ENCODE data around the gene ABCA1. TPM values are rescaled to one million over a fixed set of nuclear protein-coding genes. Genes with fewer than 3 reads are reported as not detected.
A peak's percentile ranks its signal among the peaks of the same experiment; 100 is the strongest.

The ABCA1 gene
- total RNA-seq, 1 donor from 2014 or later: 1.3 TPM

DNA sequence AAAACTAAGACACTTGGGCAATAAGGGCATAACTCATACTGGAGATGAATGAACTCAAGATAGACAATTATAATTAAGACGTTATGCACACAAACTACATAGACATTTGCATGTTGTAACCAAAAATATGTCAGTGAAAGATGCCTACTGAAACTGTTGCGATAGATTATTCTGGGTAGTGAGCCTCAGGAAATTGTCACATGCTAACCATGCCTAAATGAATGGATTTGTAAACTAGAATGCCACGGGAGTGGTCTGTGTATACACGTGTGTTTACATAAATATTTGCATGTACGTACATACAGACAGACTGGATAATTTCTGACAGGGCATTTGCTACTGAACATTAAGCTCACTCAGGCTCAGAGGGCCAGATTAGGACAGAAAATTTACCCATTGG, 162.8 kb downstream of the ABCA1 start:
- H3K36me3 Mint-ChIP-seq (ENCODE audit: low read depth): peaks cover 4% of the 10 kb centered on the region
- no peaks in the 10 kb centered on the region for H3K9me3 Mint-ChIP-seq
- peak overlapping the region; percentile 91 for H3K4me3 Mint-ChIP-seq
- no peak for DNase-seq (ENCODE audit: low spot score)
- intact Hi-C loops (cut with micrococcal nuclease): loop anchor here (10.0 kb wide), 1 partner anchor 160 kb away; the partner anchor contains the start of gene ABCA1
- H3K27ac Mint-ChIP-seq: no peak overlapping the region
- peaks cover 8% of the 10 kb centered on the region for H3K4me1 Mint-ChIP-seq (ENCODE audit: low read depth)
- peaks cover 10% of the 10 kb centered on the region for H3K27me3 Mint-ChIP-seq (ENCODE audit: insufficient read depth)

DNA sequence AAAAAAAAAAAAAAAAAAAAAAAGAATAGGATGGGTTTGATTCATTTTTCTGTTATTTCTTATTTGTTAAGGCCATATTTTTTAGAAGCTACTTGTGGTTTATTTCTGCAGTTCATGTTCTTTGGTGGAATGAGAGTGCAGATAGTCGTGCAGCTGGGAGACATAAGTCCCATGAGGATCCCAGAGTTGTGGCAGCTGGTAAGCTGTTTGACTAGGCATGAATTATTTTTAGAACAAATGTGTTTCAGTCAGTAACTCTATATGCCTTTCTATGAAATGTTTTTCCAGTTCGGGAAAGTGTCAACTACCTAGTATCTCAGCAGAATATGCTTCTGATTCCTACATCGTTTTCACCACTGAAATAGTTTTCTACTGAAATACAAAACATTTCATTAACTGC, 169.0 kb downstream of the ABCA1 start:
- H3K27ac Mint-ChIP-seq: no peak overlapping the region
- H3K27me3 Mint-ChIP-seq (ENCODE audit: insufficient read depth): peaks cover 4% of the 10 kb centered on the region
- intact Hi-C loops (cut with micrococcal nuclease): no loop called here
- no peak overlapping the region for H3K4me3 Mint-ChIP-seq
- no peaks in the 10 kb centered on the region for H3K9me3 Mint-ChIP-seq
- H3K4me1 Mint-ChIP-seq (ENCODE audit: low read depth): peaks cover 8% of the 10 kb centered on the region
- DNase-seq (ENCODE audit: low spot score): no peak
- peaks cover 8% of the 10 kb centered on the region for H3K36me3 Mint-ChIP-seq (ENCODE audit: low read depth)

DNA sequence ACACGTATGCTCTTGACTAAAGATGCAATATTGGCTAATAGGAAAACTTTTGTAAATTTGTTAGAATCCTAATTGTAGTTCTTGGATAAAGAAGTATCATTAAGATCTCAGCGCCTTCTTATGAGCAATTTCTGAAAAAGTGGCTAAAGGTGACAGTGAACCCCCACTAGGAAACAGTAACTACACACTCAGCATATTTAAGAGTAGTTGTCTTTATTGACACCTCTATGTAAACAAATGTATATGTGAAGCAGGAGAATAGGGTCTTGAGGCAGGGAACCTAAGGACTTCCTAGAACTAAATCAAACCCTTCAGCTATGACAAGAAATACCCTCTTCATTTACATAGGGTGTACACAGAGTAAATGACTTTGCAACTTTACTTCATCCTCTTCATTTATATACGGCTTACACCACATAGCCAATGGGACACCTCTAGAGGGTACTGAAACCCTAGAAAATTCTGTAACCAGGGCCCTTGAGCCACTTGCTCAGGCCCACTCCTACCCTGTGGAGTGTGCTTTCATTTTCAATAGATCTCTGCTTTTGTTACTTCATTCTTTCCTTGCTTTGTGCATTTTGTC, 177.7 kb downstream of the ABCA1 start:
- intact Hi-C loops (cut with micrococcal nuclease): no loop called here
- no peak overlapping the region for H3K4me3 Mint-ChIP-seq

DNA sequence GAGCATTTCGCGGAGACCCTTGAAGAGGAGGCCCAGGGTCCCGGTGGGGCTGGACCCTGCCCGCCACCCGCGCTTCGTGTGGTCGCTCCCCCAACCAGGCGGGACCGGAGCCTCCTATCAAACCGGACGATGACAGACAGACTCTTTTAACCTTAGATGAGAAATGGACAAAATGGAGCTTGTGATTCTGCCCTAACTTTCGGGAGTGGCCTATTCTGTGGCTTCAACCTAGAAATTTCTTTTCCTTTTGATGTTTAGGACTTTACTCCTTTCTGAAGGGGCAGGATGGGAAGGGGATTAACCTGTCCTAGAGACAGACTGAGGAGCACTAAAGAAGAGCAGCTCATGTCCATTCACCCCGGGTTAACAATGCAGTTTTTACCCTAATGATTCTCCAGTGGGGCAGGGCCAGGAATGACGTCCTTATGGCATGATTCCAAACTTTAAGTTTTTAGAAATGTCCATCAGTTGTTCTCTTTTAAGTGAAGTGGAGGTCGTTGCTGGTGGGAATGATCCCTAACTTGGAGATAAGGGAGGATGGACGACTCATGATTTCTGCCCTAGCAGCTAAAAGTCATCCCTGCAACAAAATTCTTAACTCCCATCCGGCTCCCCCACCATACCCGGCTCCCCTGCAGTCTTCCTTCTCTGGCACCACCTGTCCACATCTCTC, 179.5 kb downstream of the ABCA1 start:
- H3K36me3 Mint-ChIP-seq (ENCODE audit: low read depth): peaks cover 16% of the 10 kb centered on the region
- peaks cover 2% of the 10 kb centered on the region for H3K27me3 Mint-ChIP-seq (ENCODE audit: insufficient read depth)
- H3K4me1 Mint-ChIP-seq (ENCODE audit: low read depth): peaks cover 41% of the 10 kb centered on the region
- peak overlapping the region; percentile 94 for H3K4me3 Mint-ChIP-seq
- intact Hi-C loops (cut with micrococcal nuclease): loop anchor here (1.0 to 5.0 kb wide), 2 partner anchors 220 to 809 kb away; partner anchors contain the start of gene FKTN
- DNase-seq (ENCODE audit: low spot score): no peak
- peak overlapping the region; percentile 98 for H3K27ac Mint-ChIP-seq
- no peaks in the 10 kb centered on the region for H3K9me3 Mint-ChIP-seq

More for the DNA sequence above, 177.7 kb downstream of the ABCA1 start:
- Mint-ChIP-seq H3K27me3 (ENCODE audit: insufficient read depth) (peaks cover 2% of the 10 kb centered on the region), H3K27ac (no peak overlapping the region), H3K9me3 (no peaks in the 10 kb centered on the region), H3K36me3 (ENCODE audit: low read depth) (peaks cover 22% of the 10 kb centered on the region), H3K4me1 (ENCODE audit: low read depth) (peaks cover 41% of the 10 kb centered on the region)
- DNase-seq (ENCODE audit: low spot score): no peak

DNA sequence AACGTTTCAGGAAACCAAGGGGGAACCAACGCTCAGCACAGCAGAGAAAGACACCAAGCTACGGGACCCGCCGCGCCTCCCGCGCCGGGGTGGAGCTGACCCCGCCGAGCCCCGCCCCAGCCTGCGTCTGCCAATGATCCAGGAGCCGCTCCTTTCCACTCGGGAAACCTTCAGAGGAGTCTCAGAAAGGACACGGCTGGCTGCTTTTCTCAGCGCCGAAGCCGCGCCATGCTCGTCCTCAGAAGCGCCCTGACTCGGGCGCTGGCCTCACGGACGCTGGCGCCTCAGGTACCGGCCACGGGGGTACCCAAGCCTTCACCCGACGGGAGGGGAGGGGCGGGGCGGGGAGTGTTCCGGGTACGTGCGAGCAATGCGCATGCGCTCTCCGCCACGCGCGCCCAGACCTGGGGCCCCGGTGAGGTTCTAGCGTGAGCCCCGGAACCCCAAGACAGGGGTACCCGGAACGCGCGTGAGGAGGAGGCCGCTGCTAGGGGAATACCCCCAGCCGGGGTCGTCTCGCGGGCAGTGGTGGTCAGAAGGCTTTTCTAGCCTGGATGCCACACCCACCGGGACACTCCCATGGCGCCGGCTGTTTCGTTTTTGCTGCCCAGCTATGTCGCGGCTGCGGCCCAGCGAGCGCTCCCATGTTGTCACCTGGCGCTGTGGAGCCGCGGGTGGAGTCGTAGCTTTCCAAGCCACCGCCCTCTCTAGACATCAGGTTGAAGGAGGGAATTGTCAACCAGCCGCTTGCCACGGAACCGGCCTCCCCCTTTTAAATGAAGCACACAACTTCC, 180.2 kb downstream of the ABCA1 start, which contains the start of gene NIPSNAP3A:
NIPSNAP3A (plus strand) TSS at position 119 of the 794 bp plus-strand sequence; CDS start at position 229, 110 bp downstream.
- Mint-ChIP-seq H3K27ac (peak within 1 kb of the TSS; percentile 98), H3K4me3 (peak within 1 kb of the TSS; percentile 94), H3K4me1 (ENCODE audit: low read depth) (peaks cover 46% of the 10 kb centered on the region), H3K9me3 (no peaks in the 10 kb centered on the region), H3K36me3 (ENCODE audit: low read depth) (peaks cover 14% of the 10 kb centered on the region), H3K27me3 (ENCODE audit: insufficient read depth) (peaks cover 2% of the 10 kb centered on the region)
- intact Hi-C loops (cut with micrococcal nuclease): loop anchor here (1.0 to 5.0 kb wide), 7 partner anchors 17 to 947 kb away; partner anchors contain the start of genes FKTN, NIPSNAP3B, SLC44A1 and SMC2
- peak; percentile 85 for DNase-seq (ENCODE audit: low spot score)

DNA sequence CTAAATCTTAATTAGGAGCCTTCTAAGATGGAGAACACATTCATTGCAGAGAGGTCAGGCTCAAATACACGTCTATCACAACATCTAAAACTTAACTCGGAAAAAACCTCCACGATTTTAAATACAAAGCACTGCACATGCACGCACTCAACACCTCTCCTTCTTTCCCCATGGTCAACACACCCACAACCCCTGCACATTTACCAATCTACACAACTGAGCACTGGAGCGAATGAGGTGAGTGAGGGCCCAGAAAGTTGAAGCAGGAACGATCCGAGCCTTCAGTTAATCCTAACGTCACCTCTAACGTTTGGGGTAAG, 180.8 kb downstream of the ABCA1 start:
- H3K27ac Mint-ChIP-seq: peak overlapping the region; percentile 98
- H3K36me3 Mint-ChIP-seq (ENCODE audit: low read depth): peaks cover 10% of the 10 kb centered on the region
- intact Hi-C loops (cut with micrococcal nuclease): loop anchor here (1.0 to 5.0 kb wide), 6 partner anchors 17 to 948 kb away; partner anchors contain the start of genes FKTN, NIPSNAP3B, SLC44A1 and SMC2
- H3K4me3 Mint-ChIP-seq: peak overlapping the region; percentile 94
- H3K4me1 Mint-ChIP-seq (ENCODE audit: low read depth): peaks cover 46% of the 10 kb centered on the region
- H3K27me3 Mint-ChIP-seq (ENCODE audit: insufficient read depth): peaks cover 2% of the 10 kb centered on the region
- no peak for DNase-seq (ENCODE audit: low spot score)
- H3K9me3 Mint-ChIP-seq: no peaks in the 10 kb centered on the region

DNA sequence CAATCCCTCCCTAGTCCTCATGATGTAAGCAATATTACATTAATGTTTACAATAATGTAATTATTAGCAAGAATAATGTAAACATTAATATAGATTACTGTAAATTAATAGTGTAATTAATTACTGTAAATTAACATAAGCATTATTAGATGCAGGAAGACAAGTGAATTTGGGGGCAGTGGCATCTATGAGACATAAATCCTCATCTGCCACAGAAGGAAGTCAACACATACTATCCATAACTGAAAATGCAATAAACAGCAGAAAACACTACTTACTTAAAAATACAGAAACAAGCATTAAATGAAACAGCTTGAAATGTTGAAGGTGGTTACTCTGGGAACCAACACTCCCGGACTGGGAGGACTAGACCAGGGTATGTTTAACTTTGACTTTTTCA, 181.2 kb downstream of the ABCA1 start:
- H3K4me3 Mint-ChIP-seq: peak overlapping the region; percentile 94
- H3K9me3 Mint-ChIP-seq: no peaks in the 10 kb centered on the region
- intact Hi-C loops (cut with micrococcal nuclease): loop anchor here (1.0 to 5.0 kb wide), 6 partner anchors 18 to 948 kb away; partner anchors contain the start of genes FKTN, NIPSNAP3B, SLC44A1 and SMC2
- peaks cover 2% of the 10 kb centered on the region for H3K27me3 Mint-ChIP-seq (ENCODE audit: insufficient read depth)
- H3K4me1 Mint-ChIP-seq (ENCODE audit: low read depth): peaks cover 46% of the 10 kb centered on the region
- H3K27ac Mint-ChIP-seq: peak overlapping the region; percentile 98
- DNase-seq (ENCODE audit: low spot score): no peak
- peaks cover 7% of the 10 kb centered on the region for H3K36me3 Mint-ChIP-seq (ENCODE audit: low read depth)

DNA sequence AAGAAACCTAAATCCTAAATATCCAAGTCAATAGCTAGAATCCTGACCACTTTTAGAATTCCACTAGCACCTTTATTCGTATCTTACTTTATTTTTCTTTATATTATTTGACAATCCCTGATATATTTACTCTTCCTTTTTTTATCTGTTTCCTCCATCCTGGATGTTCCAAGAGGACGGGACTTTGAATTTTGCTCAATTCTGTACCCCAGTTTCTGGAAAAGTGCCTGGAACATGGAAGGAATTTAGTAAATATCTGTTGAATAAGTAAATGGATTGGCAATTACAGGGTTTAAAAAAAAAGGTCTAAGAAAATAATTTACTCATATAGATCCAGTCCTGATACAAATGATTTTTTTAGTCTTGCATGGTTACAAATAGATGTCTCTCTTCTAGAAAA, 181.7 kb downstream of the ABCA1 start:
- no peaks in the 10 kb centered on the region for H3K9me3 Mint-ChIP-seq
- intact Hi-C loops (cut with micrococcal nuclease): loop anchor here (2.0 to 5.0 kb wide), 3 partner anchors 671 to 949 kb away; partner anchors contain the start of genes FKTN and TMEM38B
- DNase-seq (ENCODE audit: low spot score): no peak
- peaks cover 46% of the 10 kb centered on the region for H3K4me1 Mint-ChIP-seq (ENCODE audit: low read depth)
- H3K27ac Mint-ChIP-seq: no peak overlapping the region
- peaks cover 2% of the 10 kb centered on the region for H3K27me3 Mint-ChIP-seq (ENCODE audit: insufficient read depth)
- H3K4me3 Mint-ChIP-seq: no peak overlapping the region
- peaks cover 6% of the 10 kb centered on the region for H3K36me3 Mint-ChIP-seq (ENCODE audit: low read depth)

DNA sequence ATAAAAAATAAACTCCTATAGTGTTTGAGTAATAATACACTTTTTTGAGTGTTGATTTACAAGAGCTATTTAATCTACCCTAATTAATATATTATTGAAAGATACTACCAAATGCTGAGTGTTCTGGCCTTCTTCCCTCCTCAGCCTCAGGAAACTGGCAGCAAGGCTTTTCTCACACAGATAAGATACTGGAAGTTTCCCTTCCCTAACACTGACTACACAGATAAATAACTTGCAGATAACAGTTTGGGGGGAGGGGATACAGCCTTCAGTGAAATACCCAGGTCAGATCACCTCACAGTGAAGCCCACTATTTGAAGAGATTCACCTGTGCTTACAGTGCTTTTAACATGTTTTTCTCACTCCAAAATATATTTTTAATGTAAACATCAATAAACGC, 182.1 kb downstream of the ABCA1 start:
- intact Hi-C loops (cut with micrococcal nuclease): loop anchor here (2.0 to 5.0 kb wide), 3 partner anchors 671 to 949 kb away; partner anchors contain the start of genes FKTN and TMEM38B
- no peak for DNase-seq (ENCODE audit: low spot score)
- Mint-ChIP-seq H3K27ac (no peak overlapping the region), H3K4me3 (no peak overlapping the region), H3K4me1 (ENCODE audit: low read depth) (peaks cover 45% of the 10 kb centered on the region), H3K27me3 (ENCODE audit: insufficient read depth) (peaks cover 2% of the 10 kb centered on the region), H3K36me3 (ENCODE audit: low read depth) (peaks cover 3% of the 10 kb centered on the region), H3K9me3 (no peaks in the 10 kb centered on the region)

DNA sequence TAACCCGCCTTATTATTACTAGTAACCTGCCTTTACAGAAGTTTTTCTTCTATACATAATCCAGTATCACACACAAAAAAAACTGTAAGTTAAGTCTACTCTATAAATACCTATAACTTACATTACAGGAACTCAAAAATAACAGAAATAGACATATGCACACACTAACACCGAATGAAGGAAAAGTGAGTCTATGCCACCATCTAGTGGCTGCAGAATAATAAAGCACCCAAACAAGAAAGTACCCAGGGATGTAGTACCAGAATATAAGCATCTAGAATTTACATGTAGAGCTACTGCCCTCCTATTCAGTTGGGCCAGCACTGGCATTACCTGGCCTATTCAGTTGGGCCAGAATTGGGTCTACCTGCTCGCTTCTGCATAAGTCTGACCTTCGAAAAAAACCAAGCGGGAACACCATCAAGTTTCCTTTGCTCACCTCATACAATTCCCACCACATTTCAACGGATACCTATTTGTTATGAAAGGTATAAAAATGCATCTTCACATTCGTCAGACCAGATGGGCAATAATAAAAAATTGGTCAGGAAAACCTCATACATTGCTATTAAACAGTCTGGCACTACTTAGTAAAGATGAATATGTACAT, 184.5 kb downstream of the ABCA1 start:
- DNase-seq (ENCODE audit: low spot score): peak; percentile 22
- Mint-ChIP-seq H3K27me3 (ENCODE audit: insufficient read depth) (peaks cover 2% of the 10 kb centered on the region), H3K9me3 (no peaks in the 10 kb centered on the region), H3K36me3 (ENCODE audit: low read depth) (no peaks in the 10 kb centered on the region), H3K4me3 (no peak overlapping the region), H3K27ac (no peak overlapping the region), H3K4me1 (ENCODE audit: low read depth) (peaks cover 23% of the 10 kb centered on the region)
- intact Hi-C loops (cut with micrococcal nuclease): loop anchor here (5.0 kb wide), 4 partner anchors 61 to 1346 kb away; no protein-coding TSS in a partner anchor

DNA sequence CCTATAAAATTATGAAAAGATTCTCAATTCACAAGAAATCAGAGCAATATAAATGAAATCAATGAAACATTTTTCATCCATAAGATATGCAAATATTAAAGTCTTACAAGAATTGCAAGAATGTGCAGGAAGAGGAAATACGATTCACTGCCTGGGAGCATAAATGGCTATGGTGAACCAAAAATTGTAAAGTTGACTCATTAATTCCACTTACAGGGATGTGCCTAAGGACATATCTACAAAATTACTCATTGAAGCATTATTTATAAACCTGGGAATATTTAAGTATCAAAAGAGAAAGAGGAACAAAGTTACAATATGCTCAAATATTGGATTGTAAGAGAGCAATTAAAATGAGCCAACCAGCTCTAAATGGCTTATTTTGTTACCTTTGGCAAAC, 187.3 kb downstream of the ABCA1 start:
- H3K27me3 Mint-ChIP-seq (ENCODE audit: insufficient read depth): no peaks in the 10 kb centered on the region
- H3K36me3 Mint-ChIP-seq (ENCODE audit: low read depth): no peaks in the 10 kb centered on the region
- intact Hi-C loops (cut with micrococcal nuclease): loop anchor here (5.0 kb wide), 4 partner anchors 58 to 1343 kb away; no protein-coding TSS in a partner anchor
- no peak overlapping the region for H3K4me3 Mint-ChIP-seq
- DNase-seq (ENCODE audit: low spot score): no peak
- no peaks in the 10 kb centered on the region for H3K9me3 Mint-ChIP-seq
- H3K27ac Mint-ChIP-seq: no peak overlapping the region
- peaks cover 5% of the 10 kb centered on the region for H3K4me1 Mint-ChIP-seq (ENCODE audit: low read depth)

DNA sequence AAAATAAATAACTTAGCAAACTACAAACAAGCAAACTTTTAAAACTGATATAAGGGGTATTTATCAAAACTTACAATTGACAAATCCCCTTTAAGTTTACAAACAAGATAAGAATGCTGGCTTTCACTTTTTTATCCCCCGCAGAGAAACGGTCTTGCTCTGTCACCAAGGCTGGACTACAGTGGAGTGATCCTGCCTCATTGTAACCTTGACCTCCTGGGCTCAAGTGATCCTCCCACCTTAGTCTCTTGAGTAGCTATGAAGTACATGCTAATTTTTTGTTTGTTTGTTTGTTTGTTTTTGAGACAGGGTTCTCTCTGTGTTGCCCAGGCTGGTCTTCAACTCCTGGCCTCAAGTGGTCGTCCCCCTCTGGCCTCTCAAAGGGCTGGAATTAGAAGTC, 189.5 kb downstream of the ABCA1 start:
- H3K36me3 Mint-ChIP-seq (ENCODE audit: low read depth): no peaks in the 10 kb centered on the region
- H3K27ac Mint-ChIP-seq: no peak overlapping the region
- no peak for DNase-seq (ENCODE audit: low spot score)
- H3K4me1 Mint-ChIP-seq (ENCODE audit: low read depth): peaks cover 4% of the 10 kb centered on the region
- no peak overlapping the region for H3K4me3 Mint-ChIP-seq
- no peaks in the 10 kb centered on the region for H3K27me3 Mint-ChIP-seq (ENCODE audit: insufficient read depth)
- no peaks in the 10 kb centered on the region for H3K9me3 Mint-ChIP-seq
- intact Hi-C loops (cut with micrococcal nuclease): no loop called here
